Neural progenitor cell (in vitro differentiated cells): ENCODE results near the gene HOXD11.

Source experiments
- CTCF ChIP-seq: fragments of 200-600 bp; sonication (generic); IDR thresholded peaks from 2 replicates; pipeline ENCODE4 v1.5.1; 2017; ENCODE audit warnings: antibody characterized with exemption, mild to moderate bottlenecking
- EZH2 ChIP-seq: fragments of 200-600 bp; sonication (generic); IDR thresholded peaks from 2 replicates; pipeline ENCODE4 v1.6.1; 2017; ENCODE audit warnings: antibody characterized with exemption, mild to moderate bottlenecking, moderate library complexity
- EZH2phosphoT487 ChIP-seq: fragments of 200-600 bp; sonication (generic); IDR thresholded peaks from 2 replicates; pipeline ENCODE4 v1.6.1; 2017; ENCODE audit warnings: antibody characterized with exemption

- no peak for TF ChIP-seq CTCF
- TF ChIP-seq EZH2: no peak
- peak; percentile 11 for TF ChIP-seq EZH2phosphoT487
Observed at GRCh38 chr2:176134035-176134434, 27.0 kb downstream of the HOXD11 start.
